H1 (cell line): ENCODE data around the gene NAXD.

Source experiments
- CREB1 ChIP-seq: IDR thresholded peaks from 2 replicates; pipeline ENCODE4 v1.6.1; 2012; ENCODE audit warnings: inconsistent platforms
- CTCF ChIP-seq, 3 experiments: IDR thresholded peaks; 1 replicate in 2 of 3; 2 replicates in 1 of 3; pipeline versions ENCODE4 v1.5.1 to v1.6.1; 2011; ENCODE audit warnings: low read length in 3 of 3, mild to moderate bottlenecking in 3 of 3, inconsistent platforms in 2 of 3, low read depth in 1 of 3, moderate library complexity in 1 of 3; ENCODE audit not compliant: insufficient read depth in 1 of 3; ENCODE audit errors: control extremely low read depth in 1 of 3
- EP300 ChIP-seq, 2 experiments: IDR thresholded peaks; 1 replicate in 1 of 2; 2 replicates in 1 of 2; pipeline ENCODE4 v1.6.1; 2011 to 2012; ENCODE audit warnings: low read depth in 2 of 2, low read length in 2 of 2, mild to moderate bottlenecking in 2 of 2, borderline replicate concordance in 1 of 2, inconsistent platforms in 1 of 2, moderate library complexity in 1 of 2
- POLR2A ChIP-seq, 2 experiments: IDR thresholded peaks; 1 replicate in 1 of 2; 2 replicates in 1 of 2; pipeline ENCODE4 v1.6.1; 2011; ENCODE audit warnings: low read depth in 2 of 2, low read length in 2 of 2, mild to moderate bottlenecking in 2 of 2; ENCODE audit errors: control extremely low read depth in 1 of 2
- POLR2AphosphoS5 ChIP-seq: IDR thresholded peaks from 2 replicates; pipeline ENCODE4 v1.6.1; 2011; ENCODE audit warnings: low read depth, low read length
- RAD21 ChIP-seq, 2 experiments: IDR thresholded peaks in 1 of 2; conservative IDR thresholded peaks in 1 of 2; 2 replicates each; pipeline ENCODE4 v1.6.1; 2011; ENCODE audit warnings: low read depth in 2 of 2, low read length in 2 of 2, improper control_type of control experiment in 1 of 2, inconsistent platforms in 1 of 2, mild to moderate bottlenecking in 1 of 2, moderate library complexity in 1 of 2

GRCh38 chr13:110652764-110653163 lies 37.4 kb downstream of the NAXD start:
- no peak for TF ChIP-seq POLR2A (IDR thresholded peaks at IDR 0.05; ENCODE audit: control extremely low read depth in 1 of 2, low read depth in 2 of 2, low read length in 2 of 2)
- no peak for TF ChIP-seq CREB1
- TF ChIP-seq RAD21 (IDR thresholded peaks at IDR 0.05 in 1 of 2, conservative IDR thresholded peaks at IDR 0.05 in 1 of 2; ENCODE audit: low read depth in 2 of 2, low read length in 2 of 2): no peak
- no peak for TF ChIP-seq POLR2AphosphoS5
- no peak for TF ChIP-seq EP300 (IDR thresholded peaks at IDR 0.05; ENCODE audit: borderline replicate concordance in 1 of 2, low read depth in 2 of 2, low read length in 2 of 2)
- TF ChIP-seq CTCF (IDR thresholded peaks at IDR 0.05; ENCODE audit: control extremely low read depth in 1 of 3, insufficient read depth in 1 of 3, low read depth in 1 of 3, low read length in 3 of 3): no peak
